Stimulated activated naive CD8-positive, alpha-beta T cell treated with anti-CD3 and anti-CD28 coated beads, Interleukin-15, Interleukin-2, amounts not matched to agents 100 U/mL and 50 U/mL, for 24 hours (primary cell): ENCODE results near the gene TMEM115.
A peak's percentile ranks its signal among the peaks of the same experiment; 100 is the strongest.
"Not testable (repeated sequence)": the region's sequence is repeated elsewhere in the genome, so short reads cannot be mapped to it uniquely, and the experiment has no call there.

Experiments
- ATAC-seq: fragments of 150-1000 bp; cut with Tn5 transposase; one replicate; pipeline ENCODE4 v1.10.0; 2021
- DNase-seq: peaks from one replicate; pipeline ENCODE4 v3.0.0; 2021

Gene TMEM115

GRCh38 chr3:50317300-50317699 lies 42.0 kb downstream of the TMEM115 start:
- ATAC-seq (no peak), DNase-seq (no peak)

GRCh38 chr3:50316657-50317242 lies 42.6 kb downstream of the TMEM115 start:
- DNase-seq: peak; percentile 63
- ATAC-seq: peak; percentile 33

GRCh38 chr3:50314816-50315215 lies 44.5 kb downstream of the TMEM115 start:
- ATAC-seq (no peak), DNase-seq (no peak)

GRCh38 chr3:50314342-50314741 lies 45.0 kb downstream of the TMEM115 start:
- ATAC-seq (no peak), DNase-seq (no peak)

GRCh38 chr3:50312041-50312440 lies 47.3 kb downstream of the TMEM115 start:
- DNase-seq, ATAC-seq: not testable (repeated sequence)
